ENCODE data around the gene CAMTA1. TPM values are rescaled to one million over a fixed set of nuclear protein-coding genes. Genes with fewer than 3 reads are reported as not detected.

CAMTA1 gene
- polyA plus RNA-seq, 1 donor (not counting 4 experiments of a cell fraction or from before 2014, with no cell fraction given), result 51.4 TPM

- Histone ChIP-seq H3K27me3 (ENCODE audit: control insufficient read depth, extremely low read depth, insufficient read depth, low read length) (peaks cover 5% of the 10 kb centered on the region), H3K4me3 (ENCODE audit: control insufficient read depth in 2 of 3, extremely low read depth in 1 of 3, insufficient read depth in 2 of 3, low read depth in 1 of 3, low read length in 3 of 3) (no peak overlapping the region), H2AFZ (ENCODE audit: control insufficient read depth, low read length) (no peak overlapping the region), H3K9me1 (ENCODE audit: control insufficient read depth, extremely low read depth, insufficient read depth, low read length) (no peaks in the 10 kb centered on the region), H3K4me1 (ENCODE audit: control insufficient read depth, extremely low read depth, insufficient read depth, low read length) (no peaks in the 10 kb centered on the region), H3K27ac (ENCODE audit: control insufficient read depth, insufficient read depth, low read length) (no peak overlapping the region), H3K9ac (ENCODE audit: control insufficient read depth, extremely low read depth, insufficient read depth, low read length) (no peak overlapping the region), H3K36me3 (ENCODE audit: control insufficient read depth in 2 of 2, extremely low read depth in 1 of 2, insufficient read depth in 2 of 2, low read length in 2 of 2) (no peaks in the 10 kb centered on the region), H4K20me1 (ENCODE audit: control insufficient read depth, extremely low read depth, insufficient read depth, low read length) (no peaks in the 10 kb centered on the region), H3K9me3 (ENCODE audit: control insufficient read depth, low read depth, low read length) (no peaks in the 10 kb centered on the region), H3K79me2 (ENCODE audit: control insufficient read depth, insufficient read depth, low read length) (no peaks in the 10 kb centered on the region), H3K4me2 (ENCODE audit: control insufficient read depth, extremely low read depth, insufficient read depth, low read depth, low read length) (no peak overlapping the region)
- TF ChIP-seq CTCF (optimal IDR thresholded peaks at IDR 0.05 in 1 of 3, IDR thresholded peaks at IDR 0.05 in 1 of 3, conservative IDR thresholded peaks at IDR 0.05 in 1 of 3; ENCODE audit: extremely low read depth in 1 of 3, insufficient read depth in 2 of 3, low read length in 3 of 3) (no peak), EZH2 (IDR thresholded peaks at IDR 0.05; ENCODE audit: low read length) (no peak)
- dilution Hi-C loops (cut with MboI; ENCODE audit: extremely low pct_ligation_motif_present, low sequenced_read_pairs), result no loop called here
- DNase-seq (ENCODE audit: low read depth, low spot score) (no peak), FAIRE-seq (no peak)
Observed at GRCh38 chr1:7014640-7014930, 229.3 kb downstream of the CAMTA1 start.

GRCh38 chr1:7015022-7015421 lies 229.8 kb downstream of the CAMTA1 start:
- Histone ChIP-seq H3K9ac (ENCODE audit: control insufficient read depth, extremely low read depth, insufficient read depth, low read length) (no peak overlapping the region), H3K79me2 (ENCODE audit: control insufficient read depth, insufficient read depth, low read length) (no peaks in the 10 kb centered on the region), H3K4me1 (ENCODE audit: control insufficient read depth, extremely low read depth, insufficient read depth, low read length) (no peaks in the 10 kb centered on the region), H2AFZ (ENCODE audit: control insufficient read depth, low read length) (no peak overlapping the region), H3K9me1 (ENCODE audit: control insufficient read depth, extremely low read depth, insufficient read depth, low read length) (no peaks in the 10 kb centered on the region), H3K36me3 (ENCODE audit: control insufficient read depth in 2 of 2, extremely low read depth in 1 of 2, insufficient read depth in 2 of 2, low read length in 2 of 2) (no peaks in the 10 kb centered on the region), H3K4me2 (ENCODE audit: control insufficient read depth, extremely low read depth, insufficient read depth, low read depth, low read length) (no peak overlapping the region), H3K9me3 (ENCODE audit: control insufficient read depth, low read depth, low read length) (no peaks in the 10 kb centered on the region), H3K27ac (ENCODE audit: control insufficient read depth, insufficient read depth, low read length) (no peak overlapping the region), H3K27me3 (ENCODE audit: control insufficient read depth, extremely low read depth, insufficient read depth, low read length) (peaks cover 8% of the 10 kb centered on the region), H4K20me1 (ENCODE audit: control insufficient read depth, extremely low read depth, insufficient read depth, low read length) (no peaks in the 10 kb centered on the region), H3K4me3 (ENCODE audit: control insufficient read depth in 2 of 3, extremely low read depth in 1 of 3, insufficient read depth in 2 of 3, low read depth in 1 of 3, low read length in 3 of 3) (no peak overlapping the region)
- dilution Hi-C loops (cut with MboI; ENCODE audit: extremely low pct_ligation_motif_present, low sequenced_read_pairs), result no loop called here
- TF ChIP-seq EZH2 (IDR thresholded peaks at IDR 0.05; ENCODE audit: low read length) (no peak), CTCF (optimal IDR thresholded peaks at IDR 0.05 in 1 of 3, IDR thresholded peaks at IDR 0.05 in 1 of 3, conservative IDR thresholded peaks at IDR 0.05 in 1 of 3; ENCODE audit: extremely low read depth in 1 of 3, insufficient read depth in 2 of 3, low read length in 3 of 3) (no peak)
- FAIRE-seq (no peak), DNase-seq (ENCODE audit: low read depth, low spot score) (no peak)

Measured in keratinocyte (primary cell).